ENCODE results near the gene SCARB1. TPM values are rescaled to one million over a fixed set of nuclear protein-coding genes. Genes with fewer than 3 reads are reported as not detected.

The SCARB1 gene
- total and polyA plus RNA-seq, 2 donors (not counting 3 experiments of a cell fraction or from before 2014, with no cell fraction given), result 125 to 141 TPM

GRCh38 chr12:124851342-124851741 lies 12.3 kb downstream of the SCARB1 start:
- Histone ChIP-seq H3K79me2 (ENCODE audit: control insufficient read depth, insufficient read depth, low read length) (peaks cover 51% of the 10 kb centered on the region), H3K4me2 (ENCODE audit: insufficient read depth, low read length) (no peak overlapping the region), H3K36me3 (ENCODE audit: control insufficient read depth in 2 of 2, extremely low read depth in 1 of 2, insufficient read depth in 2 of 2, low read length in 2 of 2) (no peaks in the 10 kb centered on the region), H3K27ac (ENCODE audit: insufficient read depth, low read depth, low read length) (no peak overlapping the region), H3K27me3 (ENCODE audit: control insufficient read depth in 2 of 2, insufficient read depth in 2 of 2, low read length in 2 of 2) (no peaks in the 10 kb centered on the region), H3K4me3 (replicated peaks in 1 of 3; ENCODE audit: insufficient read depth in 1 of 3, low read depth in 1 of 3, low read length in 3 of 3) (no peak overlapping the region), H3K9ac (replicated peaks; ENCODE audit: extremely low read depth, insufficient read depth, low read length) (no peak overlapping the region), H3K4me1 (ENCODE audit: control insufficient read depth, extremely low read depth, insufficient read depth, low read length) (peaks cover 2% of the 10 kb centered on the region), H3K9me3 (replicated peaks; ENCODE audit: control insufficient read depth, insufficient read depth, low read length) (no peaks in the 10 kb centered on the region), H3K9me1 (replicated peaks; ENCODE audit: control insufficient read depth, extremely low read depth, insufficient read depth, low read length) (no peaks in the 10 kb centered on the region), H4K20me1 (replicated peaks; ENCODE audit: control insufficient read depth, extremely low read depth, insufficient read depth, low read length) (no peaks in the 10 kb centered on the region), H2AFZ (ENCODE audit: low read depth, low read length) (no peak overlapping the region)
- TF ChIP-seq MYC (IDR thresholded peaks at IDR 0.05; ENCODE audit: low read depth, low read length) (no peak), CTCF (IDR thresholded peaks at IDR 0.05; ENCODE audit: extremely low read depth in 1 of 2, insufficient read depth in 1 of 2, low read depth in 1 of 2, low read length in 2 of 2) (no peak), JUN (IDR thresholded peaks at IDR 0.05; ENCODE audit: borderline replicate concordance, insufficient read depth, insufficient read length, low read depth) (no peak), MAX (IDR thresholded peaks at IDR 0.05; ENCODE audit: insufficient read depth, insufficient read length) (no peak), FOS (IDR thresholded peaks at IDR 0.05; ENCODE audit: borderline replicate concordance, insufficient read depth, low read length) (no peak), GATA2 (IDR thresholded peaks at IDR 0.05; ENCODE audit: insufficient read depth, insufficient read length, low read depth, low read length) (no peak), POLR2A (IDR thresholded peaks at IDR 0.05; ENCODE audit: low read depth, low read length) (no peak), EZH2 (IDR thresholded peaks at IDR 0.05; ENCODE audit: borderline replicate concordance, low read depth, low read length, severe bottlenecking) (no peak), POLR2AphosphoS5 (IDR thresholded peaks at IDR 0.05; ENCODE audit: insufficient read depth, low read depth, low read length) (no peak)
- DNase-seq (ENCODE audit: low read depth, low spot score), result no peak
- CTCF ChIA-PET, result no interaction called here
- no TSS peak for BruUV-seq (replicated peaks)
- FAIRE-seq, result no peak
- dilution Hi-C loops (cut with MboI; ENCODE audit: extremely low pct_ligation_motif_present, low sequenced_read_pairs) (no loop called here), intact Hi-C loops (cut with micrococcal nuclease) (no loop called here)
- POLR2A ChIA-PET, result no interaction called here
